D341Med (cell line): ENCODE measurements around the gene BMERB1.
"Not testable (repeated sequence)": the region's sequence is repeated elsewhere in the genome, so short reads cannot be mapped to it uniquely, and the experiment has no call there.

Experiments used
- DNase-seq: peaks from one replicate; pipeline ENCODE4 v3.0.0; 2012; ENCODE audit warnings: low spot score

The BMERB1 gene

DNA sequence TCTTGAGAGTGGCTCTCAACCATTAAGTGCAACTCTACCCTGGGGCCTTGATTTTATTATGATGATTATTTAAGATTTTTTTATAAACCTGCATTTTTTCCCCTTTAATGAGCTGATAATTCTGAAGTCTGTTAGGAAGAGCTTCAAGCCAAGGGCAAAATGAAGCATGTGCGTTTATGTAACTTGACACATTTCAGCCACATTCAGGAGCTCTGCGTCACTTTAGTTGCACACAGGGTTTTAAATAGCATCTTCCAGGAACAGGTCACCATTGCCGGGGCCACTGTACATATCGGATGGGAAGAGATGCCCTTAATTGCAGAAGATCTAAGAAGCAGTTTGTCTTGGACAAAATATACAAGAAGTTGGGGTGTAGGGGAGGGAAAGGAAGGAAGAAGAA is 89.6 kb downstream of the BMERB1 start:
- no peak for DNase-seq

DNA sequence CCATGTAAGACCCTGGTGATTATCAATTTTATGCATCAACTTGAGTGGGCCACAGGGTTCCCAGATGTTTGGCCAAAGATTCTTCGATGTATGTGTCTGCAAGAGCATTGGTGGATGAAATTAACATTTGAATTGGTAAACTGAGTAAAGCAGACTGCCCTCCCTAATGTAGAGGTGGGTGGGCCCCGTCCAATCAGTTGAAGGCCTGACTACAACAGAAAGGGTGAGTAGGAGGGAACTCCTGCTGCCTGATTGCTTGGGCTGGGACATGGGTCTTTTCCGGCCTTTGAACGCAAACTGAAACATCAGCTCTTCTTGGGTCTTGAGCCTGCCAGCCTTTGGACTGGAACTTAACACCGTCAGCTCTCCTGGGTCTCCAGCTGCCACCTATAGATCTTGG is 90.6 kb downstream of the BMERB1 start:
- no peak for DNase-seq

DNA sequence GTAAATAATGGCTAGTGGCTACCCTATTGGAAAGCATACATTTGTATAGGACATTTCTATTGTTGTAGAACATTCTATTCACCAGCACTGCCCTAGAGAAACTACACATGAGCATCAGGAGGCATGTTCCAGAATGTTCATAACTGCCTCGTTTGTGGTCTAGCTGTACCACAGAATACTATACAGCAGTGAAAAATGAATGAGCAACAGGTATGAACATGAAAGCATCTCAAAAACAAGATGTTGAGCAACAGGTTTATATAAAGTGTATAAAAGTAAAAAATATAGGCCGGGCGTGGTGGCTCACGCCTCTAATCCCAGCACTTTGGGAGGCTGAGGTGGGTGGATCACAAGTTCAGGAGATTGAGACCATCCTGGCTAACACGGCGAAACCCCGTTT is 91.7 kb downstream of the BMERB1 start:
- no peak for DNase-seq

DNA sequence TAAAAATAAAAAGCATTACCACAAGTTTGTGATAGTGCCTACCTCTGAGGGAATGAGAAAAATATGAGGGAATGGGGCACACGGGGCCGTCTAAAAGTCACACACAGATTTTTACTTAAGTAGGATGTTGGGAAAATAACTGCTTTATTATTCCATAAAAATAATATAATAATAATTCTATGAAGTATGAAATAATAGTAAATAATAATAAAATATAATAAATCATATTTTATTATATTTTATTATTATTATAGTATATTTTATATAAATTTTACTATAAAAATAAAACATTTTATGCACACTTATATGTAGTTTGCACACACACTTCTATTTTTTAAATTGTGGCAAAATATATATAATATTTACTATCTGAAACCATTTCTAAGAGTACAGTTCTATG is 92.3 kb downstream of the BMERB1 start:
- DNase-seq, result no peak

DNA sequence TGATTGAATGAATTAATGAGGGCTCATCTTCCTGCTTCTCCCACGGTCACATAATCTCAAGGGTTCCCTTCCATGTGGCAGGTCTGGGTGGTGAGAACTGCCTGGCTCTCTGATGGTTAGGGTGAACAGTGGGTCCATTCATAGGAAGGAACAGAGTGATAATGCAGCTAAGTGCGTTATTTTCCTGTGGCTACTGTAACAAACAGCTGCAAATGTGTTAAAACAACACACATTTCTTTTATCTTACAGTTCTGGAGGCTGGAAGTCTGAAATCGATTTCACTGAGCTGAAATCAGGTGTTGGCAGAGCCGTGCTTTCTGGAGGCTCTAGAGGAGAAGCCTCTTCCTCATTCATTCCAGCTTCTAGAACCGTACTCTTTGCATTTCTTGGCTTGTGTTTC is 95.3 kb downstream of the BMERB1 start:
- DNase-seq, result no peak

GRCh38 chr16:15530085-15530484 is 95.7 kb downstream of the BMERB1 start:
- no peak for DNase-seq

GRCh38 chr16:15532825-15533224 is 98.4 kb downstream of the BMERB1 start:
- no peak for DNase-seq

DNA sequence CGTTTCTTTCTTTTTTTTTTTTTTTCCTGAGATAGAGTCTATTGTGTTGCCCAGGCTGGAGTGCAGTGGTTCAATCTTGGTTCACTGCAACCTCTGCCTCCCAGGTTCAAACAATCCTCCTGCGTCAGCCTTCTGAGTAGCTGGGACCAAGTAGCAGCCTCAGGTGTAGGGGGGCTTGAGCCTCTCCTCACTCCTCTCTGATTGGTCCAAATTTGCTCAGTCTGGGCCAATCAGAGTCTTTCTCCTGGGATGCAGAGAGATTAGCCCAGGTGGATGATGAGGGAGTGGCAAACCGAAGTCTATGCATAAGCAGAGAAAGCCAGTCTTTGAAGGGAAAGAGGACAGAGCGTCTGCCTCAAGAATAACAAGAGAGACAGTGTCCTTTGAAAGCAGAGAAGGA is 99.0 kb downstream of the BMERB1 start:
- DNase-seq, result no peak

GRCh38 chr16:15535772-15536171 is 101.4 kb downstream of the BMERB1 start:
- no peak for DNase-seq

DNA sequence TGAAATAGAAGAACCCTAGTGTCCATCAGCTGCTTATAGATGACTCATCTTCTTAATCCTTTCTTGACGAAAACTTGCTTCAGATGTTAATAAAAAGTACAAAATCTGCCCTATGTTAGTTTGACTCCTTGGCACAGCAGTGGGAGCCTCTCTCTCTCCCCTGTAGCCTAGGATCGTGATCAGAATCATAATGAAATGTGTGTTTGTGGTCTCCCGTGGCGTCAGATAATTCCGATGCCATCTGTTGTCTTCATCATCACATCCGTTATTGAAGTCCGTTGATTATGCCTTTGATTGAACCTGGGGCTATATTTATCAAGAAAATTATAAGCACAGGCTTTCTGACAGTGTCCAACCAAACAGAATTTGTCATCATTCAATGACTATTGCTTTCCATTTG is 102.5 kb downstream of the BMERB1 start:
- no peak for DNase-seq

GRCh38 chr16:15538507-15538906 is 104.1 kb downstream of the BMERB1 start:
- no peak for DNase-seq

DNA sequence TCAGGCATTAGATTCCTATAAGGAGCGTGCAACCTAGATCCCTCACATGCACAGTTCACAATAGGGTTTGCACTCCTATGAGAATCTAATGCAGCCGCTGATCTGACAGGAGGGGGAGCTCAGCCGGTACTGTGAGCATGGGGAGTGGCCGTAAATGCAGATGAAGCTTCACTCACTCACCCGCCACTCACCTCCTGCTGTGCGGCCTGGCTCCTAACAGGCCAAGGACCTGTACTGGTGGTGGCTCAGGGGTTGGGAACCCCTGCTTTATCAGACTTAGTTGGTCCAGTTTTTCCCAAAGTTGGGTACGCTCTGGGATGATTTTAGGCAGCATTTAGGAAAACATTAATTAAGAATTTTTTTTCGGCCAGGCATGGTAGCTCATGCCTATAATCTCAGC is 104.8 kb downstream of the BMERB1 start:
- DNase-seq, result no peak

DNA sequence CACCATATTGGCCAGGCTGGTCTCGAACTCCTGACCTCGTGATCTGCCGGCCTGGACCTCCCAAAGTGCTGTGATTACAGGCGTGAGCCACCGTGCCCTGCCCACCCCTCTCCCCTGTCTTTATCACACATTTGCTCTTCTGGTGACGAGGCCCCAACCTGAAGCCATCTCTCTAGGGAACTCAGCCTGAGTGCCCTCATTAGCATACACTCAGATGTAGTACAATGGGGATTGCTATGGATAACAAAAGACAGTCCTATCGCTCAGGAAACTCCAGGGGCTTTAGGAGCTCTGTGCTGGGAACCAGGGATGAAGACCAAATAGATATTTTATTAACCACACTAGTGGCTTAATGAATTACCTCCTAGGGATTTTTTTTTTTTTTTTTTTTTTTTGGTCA is 107.9 kb downstream of the BMERB1 start:
- no peak for DNase-seq

GRCh38 chr16:15542734-15543347 is 108.5 kb downstream of the BMERB1 start:
- no peak for DNase-seq

DNA sequence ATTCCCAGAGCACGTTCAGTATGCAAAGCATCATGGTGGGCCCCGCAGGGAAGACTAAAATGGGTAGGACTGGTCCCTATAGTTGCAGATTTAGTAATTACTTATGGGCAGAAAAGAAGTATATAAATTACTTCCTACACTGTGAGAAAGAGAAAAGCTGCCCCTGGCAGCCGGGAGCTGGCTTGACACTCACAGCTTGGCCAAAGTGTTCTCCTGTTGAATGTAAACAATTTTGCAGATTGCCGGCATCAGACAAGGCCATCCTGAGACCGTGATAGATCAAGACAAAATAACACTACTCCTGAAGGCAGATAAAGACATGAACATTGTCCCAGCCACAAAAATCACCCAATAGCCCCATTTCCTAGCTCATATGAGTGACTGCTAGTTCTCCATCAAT is 110.0 kb downstream of the BMERB1 start:
- no peak for DNase-seq

GRCh38 chr16:15545544-15545943 is 111.2 kb downstream of the BMERB1 start:
- no peak for DNase-seq

DNA sequence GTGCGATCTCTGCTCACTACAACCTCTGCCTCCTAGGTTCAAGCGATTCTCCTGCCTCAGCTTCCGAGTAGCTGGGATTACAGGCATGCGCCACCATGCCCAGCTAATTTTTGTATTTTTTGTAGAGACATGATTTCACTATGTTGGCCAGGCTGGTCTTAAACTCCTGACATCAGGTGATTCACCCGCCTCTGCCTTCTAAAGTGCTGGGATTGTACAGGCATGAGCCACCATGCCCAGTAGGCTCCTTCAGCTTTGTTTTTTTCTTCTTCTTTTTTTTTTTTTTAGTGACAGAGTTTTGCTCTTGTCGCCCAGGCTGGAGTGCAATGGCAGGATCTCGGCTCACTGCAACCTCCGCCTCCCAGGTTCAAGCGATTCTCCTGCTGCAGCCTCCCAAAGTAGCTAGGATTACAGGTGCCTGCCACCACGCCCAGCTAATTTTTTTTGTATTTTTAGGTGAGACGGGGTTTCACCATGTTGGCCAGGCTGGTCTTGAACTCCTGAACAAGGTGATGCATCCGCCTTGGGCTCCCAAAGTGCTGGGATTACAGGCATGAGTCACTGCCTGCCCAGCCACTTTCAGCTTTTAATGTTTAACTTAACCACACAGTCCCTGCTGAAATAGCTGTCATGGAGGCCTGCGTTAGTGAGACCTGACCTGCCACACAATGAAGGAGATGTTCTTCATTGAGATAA is 112.8 kb downstream of the BMERB1 start:
- DNase-seq, result not testable (repeated sequence)

GRCh38 chr16:15547768-15548096 is 113.3 kb downstream of the BMERB1 start:
- DNase-seq, result no peak

DNA sequence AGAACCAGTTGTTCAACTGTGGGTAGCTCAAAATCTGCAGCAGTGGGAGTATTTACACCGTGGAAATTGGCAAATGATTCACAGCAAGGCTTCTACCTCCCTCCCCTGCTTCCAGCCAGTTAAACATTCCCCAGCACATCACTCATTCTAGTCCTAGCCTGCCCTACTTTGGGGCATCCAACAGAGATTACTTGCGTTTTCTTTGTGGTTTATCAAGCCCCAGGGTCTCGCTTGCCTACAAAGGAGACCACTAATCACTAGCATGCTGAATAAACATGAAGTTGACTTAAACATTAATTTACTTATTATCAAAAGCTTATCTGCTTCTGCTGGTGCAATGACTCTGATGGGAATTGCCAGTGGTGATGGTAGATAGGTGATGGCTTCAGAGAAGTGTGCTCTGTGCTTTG is 114.1 kb downstream of the BMERB1 start:
- no peak for DNase-seq

- DNase-seq, result no peak
Observed at GRCh38 chr16:15552507-15552906, 118.1 kb downstream of the BMERB1 start.

DNA sequence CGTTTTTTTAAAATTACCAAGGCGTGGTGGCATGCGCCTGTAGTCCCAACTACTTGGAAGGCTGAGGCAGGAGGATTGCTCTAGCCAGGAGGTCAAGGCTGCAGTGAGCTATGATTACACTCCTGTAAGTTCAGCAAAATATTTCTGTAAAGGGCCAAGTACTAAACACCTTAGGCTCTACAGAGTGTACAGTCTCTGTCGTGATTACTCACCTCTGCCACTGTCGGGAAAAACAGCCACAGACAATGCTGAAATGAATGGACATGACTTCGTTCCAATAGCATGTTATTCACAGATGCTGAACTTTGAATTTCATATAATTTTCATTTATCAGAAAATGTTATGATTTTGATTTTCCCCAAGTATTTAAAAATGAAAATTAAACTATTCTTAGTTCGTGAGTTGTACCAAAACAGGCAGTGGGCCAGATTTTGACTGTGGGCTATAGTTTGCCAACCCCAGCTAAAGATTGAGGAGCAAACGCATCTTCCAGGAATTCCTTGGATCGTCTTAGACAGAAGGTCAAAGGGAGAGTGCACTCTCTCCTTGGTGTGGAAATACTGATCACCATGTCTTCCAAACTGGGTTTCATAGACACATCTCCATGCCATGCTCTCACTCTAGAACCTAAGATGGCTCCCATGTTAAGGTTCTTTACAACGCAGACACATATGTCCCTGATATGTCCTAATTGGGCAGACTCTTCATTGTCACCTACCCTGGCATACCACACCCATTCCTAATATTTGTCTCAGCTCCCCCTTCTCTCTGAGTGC is 119.1 kb downstream of the BMERB1 start:
- DNase-seq, result no peak

GRCh38 chr16:15556130-15556529 is 121.7 kb downstream of the BMERB1 start:
- DNase-seq, result no peak

- no peak for DNase-seq
Observed at GRCh38 chr16:15557258-15557657, 122.9 kb downstream of the BMERB1 start.

- no peak for DNase-seq
Observed at GRCh38 chr16:15559176-15559575, 124.8 kb downstream of the BMERB1 start.
